HepG2 (cell line): ENCODE data around the gene ABHD17C. TPM values are rescaled to one million over a fixed set of nuclear protein-coding genes. Genes with fewer than 3 reads are reported as not detected.

Experiments
- CBFB ChIP-seq: sonication (generic); formaldehyde crosslinking; IDR thresholded peaks from 2 replicates; pipeline ENCODE4 v1.4.0; 2020; ENCODE audit warnings: missing genetic modification reagents
- HNF4G ChIP-seq, 2 experiments: sonication (generic) in 1 of 2; formaldehyde crosslinking in 1 of 2; IDR thresholded peaks; 2 replicates each; pipeline versions ENCODE4 v1.4.0 to v1.6.1; 2011 to 2020; ENCODE audit warnings: borderline replicate concordance in 2 of 2, low read depth in 2 of 2, mild to moderate bottlenecking in 2 of 2, low read length in 1 of 2, missing genetic modification reagents in 1 of 2, moderate library complexity in 1 of 2
- HNRNPK ChIP-seq: fragments of 200-400 bp; formaldehyde crosslinking; IDR thresholded peaks from 2 replicates; pipeline ENCODE4 v1.6.1; 2018; ENCODE audit warnings: low read length, low read depth, moderate library complexity, mild to moderate bottlenecking; ENCODE audit not compliant: poor library complexity, severe bottlenecking
- IRF2 ChIP-seq: IDR thresholded peaks from 2 replicates; pipeline ENCODE4 v1.6.1; 2018; ENCODE audit warnings: missing genetic modification reagents, missing compliant biosample characterization
- JUNB ChIP-seq: sonication (generic); formaldehyde crosslinking; IDR thresholded peaks from 2 replicates; pipeline ENCODE4 v1.8.0; 2022; ENCODE audit warnings: missing genetic modification reagents, mild to moderate bottlenecking, borderline replicate concordance
- NCOA1 ChIP-seq: sonication (generic); formaldehyde crosslinking; IDR thresholded peaks from 2 replicates; pipeline ENCODE4 v1.9.0; 2021; ENCODE audit warnings: missing genetic modification reagents
- TP53 ChIP-seq: sonication (generic); formaldehyde crosslinking; conservative IDR thresholded peaks from 2 replicates; pipeline ENCODE4 v1.4.0; 2020; ENCODE audit warnings: missing genetic modification reagents
- XRCC5 ChIP-seq: fragments of 200-400 bp; formaldehyde crosslinking; optimal IDR thresholded peaks from 2 replicates; pipeline ENCODE3; 2017; ENCODE audit warnings: mild to moderate bottlenecking, low read length
- ZNF292 ChIP-seq: sonication (generic); formaldehyde crosslinking; IDR thresholded peaks from 2 replicates; pipeline ENCODE4 v1.8.1; 2022; ENCODE audit warnings: mild to moderate bottlenecking, low read depth, missing genetic modification reagents, borderline replicate concordance
- ZNF530 ChIP-seq: sonication (generic); formaldehyde crosslinking; IDR thresholded peaks from 2 replicates; pipeline ENCODE4 v1.5.0; 2020; ENCODE audit warnings: low read depth, mild to moderate bottlenecking, missing genetic modification reagents
- ZNF75D ChIP-seq: sonication (generic); formaldehyde crosslinking; IDR thresholded peaks from 2 replicates; pipeline ENCODE4 v1.8.1; 2023; ENCODE audit warnings: missing genetic modification reagents, mild to moderate bottlenecking, borderline replicate concordance
- polyA plus RNA-seq, 8 experiments: library from polyadenylated mRNA; depleted of rRNA in 3 of 8; stranded (reverse) in 7 of 8; unstranded in 1 of 8; fragments of >200 nt; fragmentation: Illumina TruSeq in 4 of 8; extraction: Trizol in 4 of 8; gene quantifications; 2 replicates each; pipeline versions ENCODE4 v1.2.1 to v1.2.3, GENCODE V29; 2011 to 2016; ENCODE audit warnings: low read depth in 4 of 8, missing spikeins in 1 of 8, mixed read lengths in 1 of 8; ENCODE audit not compliant: insufficient read depth in 1 of 8
- total RNA-seq, 5 experiments: library from RNA; depleted of rRNA; stranded (reverse); fragments of >200 nt; fragmentation: Illumina TruSeq; extraction: Trizol; gene quantifications; 2 replicates each; pipeline ENCODE4 v1.2.3, GENCODE V29; 2016; ENCODE audit warnings: low read depth in 1 of 5
- TF ChIP-seq, protein P1 (sequence below): sonication (generic); formaldehyde crosslinking; IDR thresholded peaks from 2 replicates; pipeline ENCODE4 v1.5.1; 2020; ENCODE audit warnings: mild to moderate bottlenecking, missing genetic modification reagents, borderline replicate concordance
- TF ChIP-seq, protein P2 (sequence below): sonication (generic); formaldehyde crosslinking; IDR thresholded peaks from 2 replicates; pipeline ENCODE4 v1.8.0; 2022; ENCODE audit warnings: missing genetic modification reagents, mild to moderate bottlenecking, borderline replicate concordance
- TF ChIP-seq, protein P3 (sequence below): sonication (generic); formaldehyde crosslinking; conservative IDR thresholded peaks from 2 replicates; pipeline ENCODE4 v1.4.0; 2020; ENCODE audit warnings: missing genetic modification reagents
- TF ChIP-seq, protein P4 (sequence below): sonication (generic); formaldehyde crosslinking; IDR thresholded peaks from 2 replicates; pipeline ENCODE4 v1.8.0; 2022; ENCODE audit warnings: mild to moderate bottlenecking, missing genetic modification reagents

ABHD17C gene
- total and polyA plus RNA-seq, 2 of the 13 experiments (the other 11 are each of a cell fraction or from before 2014, with no cell fraction given): 2.9 to 3.9 TPM

DNA sequence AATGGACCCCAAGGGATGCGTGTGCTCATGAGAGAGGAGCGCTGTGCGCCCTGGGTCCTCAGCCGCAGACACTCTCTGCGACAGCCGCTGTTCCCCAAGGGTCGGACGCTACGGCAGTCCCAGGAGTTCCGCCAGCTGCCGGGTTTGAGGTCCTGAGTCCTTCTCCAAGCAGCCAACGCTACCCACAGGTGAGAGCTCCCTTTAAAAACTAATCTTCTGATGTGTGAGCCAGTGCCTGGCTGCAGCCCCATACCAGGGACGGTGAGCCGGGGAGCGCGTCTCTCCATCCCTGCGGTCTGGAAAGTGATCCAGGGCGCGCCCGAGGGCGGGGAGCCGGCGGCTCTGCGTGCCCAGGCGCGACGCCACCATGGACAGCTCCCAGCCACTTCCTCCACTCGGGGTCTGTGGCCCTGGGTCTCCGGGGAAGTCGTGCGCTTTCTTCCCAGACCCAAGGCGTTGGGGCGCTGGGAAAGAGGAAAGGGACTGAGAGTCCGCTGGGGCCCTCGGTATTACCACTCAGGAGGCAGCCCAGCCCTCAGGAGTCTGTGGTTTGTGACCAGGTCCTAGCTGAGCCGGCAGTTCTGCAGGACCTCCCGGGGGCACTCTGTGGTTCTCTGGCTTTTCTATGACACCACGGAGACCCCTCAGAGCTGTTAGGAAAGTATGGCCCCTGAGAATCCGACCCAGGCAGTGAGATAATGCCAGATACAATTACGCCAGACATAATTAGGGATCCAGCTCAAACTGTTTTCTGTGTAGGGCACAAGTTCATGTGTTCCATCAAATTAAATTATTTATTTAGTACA, 85.5 kb downstream of the ABHD17C start (continued):
- TF ChIP-seq ZNF75D (CRISPR knock-in tag) (peak; percentile 85; the same call in 1 of the 2 replicates), HNRNPK (no peak), CBFB (CRISPR knock-in tag) (peak; percentile 47; the same call in 1 of the 2 replicates), IRF2 (CRISPR knock-in tag) (peak; percentile 67), XRCC5 (peak; percentile 87), ZNF530 (CRISPR knock-in tag) (peak; percentile 91; the same call in 1 of the 2 replicates), NCOA1 (CRISPR knock-in tag) (no peak), ZNF292 (CRISPR knock-in tag) (no peak), HNF4G (IDR thresholded peaks at IDR 0.05; ENCODE audit: borderline replicate concordance, low read depth, low read length) (no peak), HNF4G (CRISPR knock-in tag; IDR thresholded peaks at IDR 0.05; ENCODE audit: borderline replicate concordance, low read depth) (no peak), TP53 (CRISPR knock-in tag) (0 out of 2 replicates have a peak, but pooled peaks have one; percentile 54), JUNB (CRISPR knock-in tag) (no peak)
- TF ChIP-seq, protein P1, sequence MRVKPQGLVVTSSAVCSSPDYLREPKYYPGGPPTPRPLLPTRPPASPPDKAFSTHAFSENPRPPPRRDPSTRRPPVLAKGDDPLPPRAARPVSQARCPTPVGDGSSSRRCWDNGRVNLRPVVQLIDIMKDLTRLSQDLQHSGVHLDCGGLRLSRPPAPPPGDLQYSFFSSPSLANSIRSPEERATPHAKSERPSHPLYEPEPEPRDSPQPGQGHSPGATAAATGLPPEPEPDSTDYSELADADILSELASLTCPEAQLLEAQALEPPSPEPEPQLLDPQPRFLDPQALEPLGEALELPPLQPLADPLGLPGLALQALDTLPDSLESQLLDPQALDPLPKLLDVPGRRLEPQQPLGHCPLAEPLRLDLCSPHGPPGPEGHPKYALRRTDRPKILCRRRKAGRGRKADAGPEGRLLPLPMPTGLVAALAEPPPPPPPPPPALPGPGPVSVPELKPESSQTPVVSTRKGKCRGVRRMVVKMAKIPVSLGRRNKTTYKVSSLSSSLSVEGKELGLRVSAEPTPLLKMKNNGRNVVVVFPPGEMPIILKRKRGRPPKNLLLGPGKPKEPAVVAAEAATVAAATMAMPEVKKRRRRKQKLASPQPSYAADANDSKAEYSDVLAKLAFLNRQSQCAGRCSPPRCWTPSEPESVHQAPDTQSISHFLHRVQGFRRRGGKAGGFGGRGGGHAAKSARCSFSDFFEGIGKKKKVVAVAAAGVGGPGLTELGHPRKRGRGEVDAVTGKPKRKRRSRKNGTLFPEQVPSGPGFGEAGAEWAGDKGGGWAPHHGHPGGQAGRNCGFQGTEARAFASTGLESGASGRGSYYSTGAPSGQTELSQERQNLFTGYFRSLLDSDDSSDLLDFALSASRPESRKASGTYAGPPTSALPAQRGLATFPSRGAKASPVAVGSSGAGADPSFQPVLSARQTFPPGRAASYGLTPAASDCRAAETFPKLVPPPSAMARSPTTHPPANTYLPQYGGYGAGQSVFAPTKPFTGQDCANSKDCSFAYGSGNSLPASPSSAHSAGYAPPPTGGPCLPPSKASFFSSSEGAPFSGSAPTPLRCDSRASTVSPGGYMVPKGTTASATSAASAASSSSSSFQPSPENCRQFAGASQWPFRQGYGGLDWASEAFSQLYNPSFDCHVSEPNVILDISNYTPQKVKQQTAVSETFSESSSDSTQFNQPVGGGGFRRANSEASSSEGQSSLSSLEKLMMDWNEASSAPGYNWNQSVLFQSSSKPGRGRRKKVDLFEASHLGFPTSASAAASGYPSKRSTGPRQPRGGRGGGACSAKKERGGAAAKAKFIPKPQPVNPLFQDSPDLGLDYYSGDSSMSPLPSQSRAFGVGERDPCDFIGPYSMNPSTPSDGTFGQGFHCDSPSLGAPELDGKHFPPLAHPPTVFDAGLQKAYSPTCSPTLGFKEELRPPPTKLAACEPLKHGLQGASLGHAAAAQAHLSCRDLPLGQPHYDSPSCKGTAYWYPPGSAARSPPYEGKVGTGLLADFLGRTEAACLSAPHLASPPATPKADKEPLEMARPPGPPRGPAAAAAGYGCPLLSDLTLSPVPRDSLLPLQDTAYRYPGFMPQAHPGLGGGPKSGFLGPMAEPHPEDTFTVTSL: peak; percentile 75
- TF ChIP-seq, protein P2, sequence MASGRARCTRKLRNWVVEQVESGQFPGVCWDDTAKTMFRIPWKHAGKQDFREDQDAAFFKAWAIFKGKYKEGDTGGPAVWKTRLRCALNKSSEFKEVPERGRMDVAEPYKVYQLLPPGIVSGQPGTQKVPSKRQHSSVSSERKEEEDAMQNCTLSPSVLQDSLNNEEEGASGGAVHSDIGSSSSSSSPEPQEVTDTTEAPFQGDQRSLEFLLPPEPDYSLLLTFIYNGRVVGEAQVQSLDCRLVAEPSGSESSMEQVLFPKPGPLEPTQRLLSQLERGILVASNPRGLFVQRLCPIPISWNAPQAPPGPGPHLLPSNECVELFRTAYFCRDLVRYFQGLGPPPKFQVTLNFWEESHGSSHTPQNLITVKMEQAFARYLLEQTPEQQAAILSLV (CRISPR knock-in tag): peak; percentile 68
- TF ChIP-seq, protein P3, sequence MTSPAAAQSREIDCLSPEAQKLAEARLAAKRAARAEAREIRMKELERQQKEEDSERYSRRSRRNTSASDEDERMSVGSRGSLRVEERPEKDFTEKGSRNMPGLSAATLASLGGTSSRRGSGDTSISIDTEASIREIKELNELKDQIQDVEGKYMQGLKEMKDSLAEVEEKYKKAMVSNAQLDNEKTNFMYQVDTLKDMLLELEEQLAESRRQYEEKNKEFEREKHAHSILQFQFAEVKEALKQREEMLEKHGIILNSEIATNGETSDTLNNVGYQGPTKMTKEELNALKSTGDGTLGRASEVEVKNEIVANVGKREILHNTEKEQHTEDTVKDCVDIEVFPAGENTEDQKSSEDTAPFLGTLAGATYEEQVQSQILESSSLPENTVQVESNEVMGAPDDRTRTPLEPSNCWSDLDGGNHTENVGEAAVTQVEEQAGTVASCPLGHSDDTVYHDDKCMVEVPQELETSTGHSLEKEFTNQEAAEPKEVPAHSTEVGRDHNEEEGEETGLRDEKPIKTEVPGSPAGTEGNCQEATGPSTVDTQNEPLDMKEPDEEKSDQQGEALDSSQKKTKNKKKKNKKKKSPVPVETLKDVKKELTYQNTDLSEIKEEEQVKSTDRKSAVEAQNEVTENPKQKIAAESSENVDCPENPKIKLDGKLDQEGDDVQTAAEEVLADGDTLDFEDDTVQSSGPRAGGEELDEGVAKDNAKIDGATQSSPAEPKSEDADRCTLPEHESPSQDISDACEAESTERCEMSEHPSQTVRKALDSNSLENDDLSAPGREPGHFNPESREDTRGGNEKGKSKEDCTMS (CRISPR knock-in tag): peak; percentile 92; the same call in 1 of the 2 replicates
- TF ChIP-seq, protein P4, sequence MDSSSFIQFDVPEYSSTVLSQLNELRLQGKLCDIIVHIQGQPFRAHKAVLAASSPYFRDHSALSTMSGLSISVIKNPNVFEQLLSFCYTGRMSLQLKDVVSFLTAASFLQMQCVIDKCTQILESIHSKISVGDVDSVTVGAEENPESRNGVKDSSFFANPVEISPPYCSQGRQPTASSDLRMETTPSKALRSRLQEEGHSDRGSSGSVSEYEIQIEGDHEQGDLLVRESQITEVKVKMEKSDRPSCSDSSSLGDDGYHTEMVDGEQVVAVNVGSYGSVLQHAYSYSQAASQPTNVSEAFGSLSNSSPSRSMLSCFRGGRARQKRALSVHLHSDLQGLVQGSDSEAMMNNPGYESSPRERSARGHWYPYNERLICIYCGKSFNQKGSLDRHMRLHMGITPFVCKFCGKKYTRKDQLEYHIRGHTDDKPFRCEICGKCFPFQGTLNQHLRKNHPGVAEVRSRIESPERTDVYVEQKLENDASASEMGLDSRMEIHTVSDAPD (CRISPR knock-in tag): no peak
